GM04504 (cell line): ENCODE measurements around the gene SLC6A20.

Source experiments
- DNase-seq: peaks from one replicate; pipeline ENCODE4 v3.0.0-alpha.2; 2012; ENCODE audit warnings: low read depth

SLC6A20 gene

GRCh38 chr3:45802146-45802545, 5.8 kb upstream of the SLC6A20 start:
- no peak for DNase-seq

GRCh38 chr3:45800611-45801010, 4.3 kb upstream of the SLC6A20 start:
- DNase-seq, result no peak

- no peak for DNase-seq
Measured at GRCh38 chr3:45799586-45799985, 3.2 kb upstream of the SLC6A20 start.

GRCh38 chr3:45798034-45798433, 1.7 kb upstream of the SLC6A20 start:
- no peak for DNase-seq

- DNase-seq, result no peak
Measured at GRCh38 chr3:45796902-45797637, 734 bp upstream of the SLC6A20 start.

- DNase-seq, result no peak
Measured at GRCh38 chr3:45795509-45795881, 841 bp downstream of the SLC6A20 start.

GRCh38 chr3:45794660-45795059, 1.7 kb downstream of the SLC6A20 start:
- no peak for DNase-seq

GRCh38 chr3:45794177-45794560, 2.2 kb downstream of the SLC6A20 start:
- no peak for DNase-seq

- DNase-seq, result no peak
Measured at GRCh38 chr3:45793482-45794176, 2.7 kb downstream of the SLC6A20 start.

- DNase-seq, result no peak
Measured at GRCh38 chr3:45792516-45793172, 3.7 kb downstream of the SLC6A20 start.

- no peak for DNase-seq
Measured at GRCh38 chr3:45792036-45792435, 4.3 kb downstream of the SLC6A20 start.

- DNase-seq, result no peak
Measured at GRCh38 chr3:45790596-45790995, 5.7 kb downstream of the SLC6A20 start.

GRCh38 chr3:45789235-45789812, 7.0 kb downstream of the SLC6A20 start:
- DNase-seq, result no peak

GRCh38 chr3:45787551-45787950, 8.8 kb downstream of the SLC6A20 start:
- no peak for DNase-seq

GRCh38 chr3:45786801-45787495, 9.4 kb downstream of the SLC6A20 start:
- DNase-seq, result no peak

- DNase-seq, result no peak
Measured at GRCh38 chr3:45785605-45786150, 10.7 kb downstream of the SLC6A20 start.

- DNase-seq, result no peak
Measured at GRCh38 chr3:45783667-45784066, 12.7 kb downstream of the SLC6A20 start.

GRCh38 chr3:45782381-45782780, 14.0 kb downstream of the SLC6A20 start:
- no peak for DNase-seq

- DNase-seq, result no peak
Measured at GRCh38 chr3:45781841-45782240, 14.5 kb downstream of the SLC6A20 start.

- DNase-seq, result no peak
Measured at GRCh38 chr3:45781271-45781670, 15.1 kb downstream of the SLC6A20 start.

GRCh38 chr3:45779746-45780735, 16.3 kb downstream of the SLC6A20 start:
- DNase-seq, result no peak
